ENCODE results near the gene GRP.

DNA sequence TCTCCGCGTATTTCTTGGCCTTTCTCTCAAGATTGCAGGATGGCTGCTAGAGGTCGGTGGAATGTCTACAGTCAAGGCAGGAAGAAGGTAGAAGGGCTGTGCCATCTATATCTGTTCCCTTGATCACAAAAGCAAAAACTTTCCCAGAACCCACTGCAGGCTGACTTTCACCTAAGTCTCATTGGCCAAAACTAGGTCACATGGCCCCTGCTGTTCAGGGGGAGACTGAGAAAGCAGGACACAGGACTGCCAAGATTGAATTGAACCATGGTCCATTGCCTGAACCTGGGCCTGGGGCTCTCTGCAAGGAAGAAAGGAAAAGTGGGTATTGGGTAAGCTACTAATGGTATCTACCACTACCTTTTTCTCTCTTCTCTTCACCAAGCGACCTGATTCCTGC, 9.7 kb upstream of the GRP start:
- no peak for TF ChIP-seq POLR2A (IDR thresholded peaks at IDR 0.05)
- TF ChIP-seq, protein P1, sequence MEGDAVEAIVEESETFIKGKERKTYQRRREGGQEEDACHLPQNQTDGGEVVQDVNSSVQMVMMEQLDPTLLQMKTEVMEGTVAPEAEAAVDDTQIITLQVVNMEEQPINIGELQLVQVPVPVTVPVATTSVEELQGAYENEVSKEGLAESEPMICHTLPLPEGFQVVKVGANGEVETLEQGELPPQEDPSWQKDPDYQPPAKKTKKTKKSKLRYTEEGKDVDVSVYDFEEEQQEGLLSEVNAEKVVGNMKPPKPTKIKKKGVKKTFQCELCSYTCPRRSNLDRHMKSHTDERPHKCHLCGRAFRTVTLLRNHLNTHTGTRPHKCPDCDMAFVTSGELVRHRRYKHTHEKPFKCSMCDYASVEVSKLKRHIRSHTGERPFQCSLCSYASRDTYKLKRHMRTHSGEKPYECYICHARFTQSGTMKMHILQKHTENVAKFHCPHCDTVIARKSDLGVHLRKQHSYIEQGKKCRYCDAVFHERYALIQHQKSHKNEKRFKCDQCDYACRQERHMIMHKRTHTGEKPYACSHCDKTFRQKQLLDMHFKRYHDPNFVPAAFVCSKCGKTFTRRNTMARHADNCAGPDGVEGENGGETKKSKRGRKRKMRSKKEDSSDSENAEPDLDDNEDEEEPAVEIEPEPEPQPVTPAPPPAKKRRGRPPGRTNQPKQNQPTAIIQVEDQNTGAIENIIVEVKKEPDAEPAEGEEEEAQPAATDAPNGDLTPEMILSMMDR (IDR thresholded peaks at IDR 0.05), result no peak
